ENCODE data around the gene RMI2.

The RMI2 gene

GRCh38 chr16:11399261-11399831 lies 54.1 kb downstream of the RMI2 start:
- DNase-seq (ENCODE audit: low read depth in 2 of 2) = no peak

GRCh38 chr16:11400076-11400475 lies 54.8 kb downstream of the RMI2 start:
- no peak for DNase-seq (ENCODE audit: low read depth in 2 of 2)
